Lower leg skin (tissue), 4 donors: ENCODE results near the gene DOK4. TPM values are rescaled to one million over a fixed set of nuclear protein-coding genes. Genes with fewer than 3 reads are reported as not detected.

Experiments used
- DNase-seq, 2 donors: peaks; one replicate each; pipeline ENCODE4 v3.0.0-alpha.2; 2019; ENCODE audit warnings: low spot score in 2 of 2
- H3K4me3 ChIP-seq: fragments of 200-600 bp; sonication (generic); 2 replicates; pipeline ENCODE4 v1.5.1; 2017; ENCODE audit warnings: mild to moderate bottlenecking, low read depth; ENCODE audit not compliant: poor library complexity, severe bottlenecking
- CTCF ChIP-seq, 3 donors: fragments of 450-650 bp; IDR thresholded peaks; one replicate each; pipeline ENCODE4 v1.5.1; 2016; ENCODE audit warnings: antibody characterized with exemption in 3 of 3, mild to moderate bottlenecking in 3 of 3, moderate library complexity in 2 of 3
- POLR2A ChIP-seq, 2 donors: fragments of 450-650 bp; IDR thresholded peaks; one replicate each; pipeline ENCODE4 v1.6.1; 2016 to 2017; ENCODE audit warnings: antibody characterized with exemption in 2 of 2, mild to moderate bottlenecking in 1 of 2, moderate library complexity in 1 of 2
- WGBS, 2 donors: methylation state at CpG; one replicate each; pipeline ENCODE4 v1.1.5; 2018; 5-methylcytosine and 5-hydroxymethylcytosine counted together
- intact Hi-C: fragments of 100-400 bp; cut with DNase I; formaldehyde crosslinking; loops from one replicate; pipeline ENCODE4 v1.15.0; 2023; ENCODE audit warnings: low total_unique reads
- total RNA-seq, 4 donors: library from RNA; depleted of rRNA; stranded (reverse); fragments of >200 nt; gene quantifications; one replicate each; pipeline ENCODE4 v1.1.0, GENCODE V29; 2016

DOK4 gene
- total RNA-seq, 4 donors from 2014 or later: 38.9 to 60.5 (median 44.6) TPM

GRCh38 chr16:57474671-57475661 lies 11.3 kb downstream of the DOK4 start:
- H3K4me3 ChIP-seq: no peak overlapping the region
- intact Hi-C loops: no loop called here
- no peak for TF ChIP-seq POLR2A (IDR thresholded peaks at IDR 0.05)
- TF ChIP-seq CTCF (IDR thresholded peaks at IDR 0.05): no peak
- 80 to 85% methylated on average over 29 to 30 of the region's 30 CpGs for WGBS, 2 donors
- peak in 1 of 2 donors; percentile 84 for DNase-seq

GRCh38 chr16:57473906-57474305 lies 12.4 kb downstream of the DOK4 start:
- 75 to 83% methylated on average over 8 of the region's 8 CpGs for WGBS, 2 donors
- DNase-seq: no peak
- TF ChIP-seq CTCF (IDR thresholded peaks at IDR 0.05): no peak
- no peak for TF ChIP-seq POLR2A (IDR thresholded peaks at IDR 0.05)
- intact Hi-C loops: no loop called here
- no peak overlapping the region for H3K4me3 ChIP-seq

GRCh38 chr16:57473176-57473840 lies 13.0 kb downstream of the DOK4 start:
- WGBS, 2 donors: 70 to 73% methylated on average over 12 to 14 of the region's 14 CpGs
- no peak overlapping the region for H3K4me3 ChIP-seq
- TF ChIP-seq POLR2A (IDR thresholded peaks at IDR 0.05) (no peak), CTCF (IDR thresholded peaks at IDR 0.05) (no peak)
- peak in 1 of 2 donors; percentile 84 for DNase-seq
- intact Hi-C loops: no loop called here

- H3K4me3 ChIP-seq: no peak overlapping the region
- 40 to 52% methylated on average over 4 of the region's 4 CpGs for WGBS, 2 donors
- no peak for TF ChIP-seq CTCF (IDR thresholded peaks at IDR 0.05)
- peak in 1 of 2 donors; percentile 81 for DNase-seq
- intact Hi-C loops: no loop called here
These were observed 13.6 kb downstream of the DOK4 start for GRCh38 chr16:57472665-57473060.

- DNase-seq: peak in 1 of 2 donors; percentile 49
- WGBS, 2 donors: 57 to 60% methylated on average over 9 to 10 of the region's 10 CpGs
- no peak overlapping the region for H3K4me3 ChIP-seq
- intact Hi-C loops: no loop called here
- no peak for TF ChIP-seq CTCF (IDR thresholded peaks at IDR 0.05)
- TF ChIP-seq POLR2A (IDR thresholded peaks at IDR 0.05): no peak
These were observed 14.2 kb downstream of the DOK4 start for GRCh38 chr16:57471852-57472664.
